H1 (cell line): ENCODE measurements around the gene HS6ST1. TPM values are rescaled to one million over a fixed set of nuclear protein-coding genes. Genes with fewer than 3 reads are reported as not detected.

ENCODE experiments used
- CTCF ChIA-PET: fragments of 300-600 bp; sonication (Branson Sonifier 250); formaldehyde crosslinking; loops from one replicate; lab custom pipeline; 2021; ENCODE audit not compliant: partially characterized antibody; lab: Charles Lee
- POLR2A ChIA-PET: fragments of 300-600 bp; sonication (Branson Sonifier 250); formaldehyde crosslinking; loops from one replicate; lab custom pipeline; 2021; ENCODE audit warnings: inconsistent platforms; ENCODE audit not compliant: partially characterized antibody; lab: Charles Lee
- DNase-seq, 2 experiments: peaks; one replicate each; pipeline versions ENCODE4 v3.0.0 to v3.0.0-alpha.2; 2010 to 2022; ENCODE audit warnings: low spot score in 2 of 2, low read depth in 1 of 2, mixed read lengths in 1 of 2
- FAIRE-seq: peaks from 2 replicates; lab custom pipeline; 2011; peaks lifted over from hg19 to GRCh38; lab: Jason Lieb, UNC
- H2AFZ ChIP-seq: 2 replicates; pipeline ENCODE4 v1.8.1; 2012; ENCODE audit warnings: low read length, inconsistent platforms
- H2AK5ac ChIP-seq: 2 replicates; pipeline ENCODE4 v1.6.1; 2013; ENCODE audit warnings: low read depth, low read length
- H2BK120ac ChIP-seq: replicated peaks from 2 replicates; pipeline ENCODE3; 2013; ENCODE audit warnings: low read depth, low read length, inconsistent platforms
- H2BK12ac ChIP-seq: 2 replicates; pipeline ENCODE4 v1.6.1; 2013; ENCODE audit warnings: low read depth, low read length
- H2BK15ac ChIP-seq: 2 replicates; pipeline ENCODE4 v1.6.1; 2013; ENCODE audit warnings: low read length
- H2BK20ac ChIP-seq: 2 replicates; pipeline ENCODE4 v1.6.1; 2013; ENCODE audit warnings: low read length
- H2BK5ac ChIP-seq: 2 replicates; pipeline ENCODE4 v1.6.1; 2013; ENCODE audit warnings: low read depth, low read length
- H3K14ac ChIP-seq: 2 replicates; pipeline ENCODE4 v1.6.1; 2013; ENCODE audit warnings: inconsistent platforms; ENCODE audit not compliant: insufficient read length
- H3K18ac ChIP-seq: 2 replicates; pipeline ENCODE4 v1.6.1; 2013; ENCODE audit warnings: low read length; ENCODE audit errors: extremely low read depth
- H3K23ac ChIP-seq: 2 replicates; pipeline ENCODE4 v1.6.1; 2013; ENCODE audit warnings: inconsistent platforms; ENCODE audit not compliant: insufficient read length
- H3K23me2 ChIP-seq: 2 replicates; pipeline ENCODE4 v1.6.1; 2013; ENCODE audit warnings: low read depth, low read length
- H3K27ac ChIP-seq: 2 replicates; pipeline ENCODE4 v1.6.1; 2011; ENCODE audit warnings: low read depth, low read length, inconsistent platforms
- H3K27me3 ChIP-seq, 4 experiments: replicated peaks in 1 of 4; 1 replicate in 1 of 4; 2 replicates in 3 of 4; pipeline versions ENCODE4 v1.6.1 to v1.8.1; 2011 to 2013; ENCODE audit warnings: low read length in 3 of 4, mild to moderate bottlenecking in 3 of 4, inconsistent platforms in 2 of 4, mixed read lengths in 2 of 4, moderate library complexity in 1 of 4; ENCODE audit not compliant: control insufficient read depth in 3 of 4, insufficient read depth in 3 of 4; ENCODE audit errors: extremely low read depth in 1 of 4
- H3K36me3 ChIP-seq, 4 experiments: 2 replicates each; pipeline versions ENCODE4 v1.6.1 to v1.8.1; 2011 to 2013; ENCODE audit warnings: mild to moderate bottlenecking in 4 of 4, low read length in 3 of 4, moderate library complexity in 2 of 4, control low read depth in 1 of 4, inconsistent platforms in 1 of 4; ENCODE audit not compliant: insufficient read depth in 4 of 4, control insufficient read depth in 2 of 4
- H3K4ac ChIP-seq: replicated peaks from 2 replicates; pipeline ENCODE3; 2013; ENCODE audit warnings: low read length, low read depth, mixed read lengths, inconsistent platforms; ENCODE audit not compliant: insufficient read length
- H3K4me1 ChIP-seq, 4 experiments: replicated peaks in 1 of 4; 1 replicate in 1 of 4; 2 replicates in 3 of 4; pipeline versions ENCODE4 v1.6.1 to v1.8.1; 2011 to 2013; ENCODE audit warnings: low read length in 3 of 4, inconsistent platforms in 2 of 4, mixed read lengths in 1 of 4; ENCODE audit not compliant: insufficient read depth in 4 of 4, control insufficient read depth in 3 of 4
- H3K4me2 ChIP-seq, 2 experiments: 2 replicates each; pipeline versions ENCODE4 v1.6.1 to v1.8.1; 2011 to 2013; ENCODE audit warnings: low read depth in 2 of 2, low read length in 2 of 2, control low read depth in 1 of 2, inconsistent platforms in 1 of 2, mild to moderate bottlenecking in 1 of 2; ENCODE audit not compliant: insufficient read depth in 1 of 2
- H3K4me3 ChIP-seq, 4 experiments: fragments of 200-600, 300-600 bp in 1 of 4; sonication (generic), shearing (Covaris generic), sonication (Bioruptor Twin) in 1 of 4; 2 replicates each; pipeline versions ENCODE4 v1.5.1 to v1.8.1; 2011 to 2016; ENCODE audit warnings: low read length in 4 of 4, low read depth in 3 of 4, control low read depth in 2 of 4, inconsistent platforms in 2 of 4, mild to moderate bottlenecking in 2 of 4, mixed read lengths in 1 of 4, moderate library complexity in 1 of 4; ENCODE audit not compliant: insufficient read depth in 2 of 4; ENCODE audit errors: extremely low read depth in 1 of 4
- H3K56ac ChIP-seq: replicated peaks from 2 replicates; pipeline ENCODE3; 2013; ENCODE audit warnings: low read depth, mild to moderate bottlenecking, mixed read lengths, low read length, inconsistent platforms; ENCODE audit not compliant: insufficient read length
- H3K79me1 ChIP-seq: 2 replicates; pipeline ENCODE4 v1.6.1; 2013; ENCODE audit warnings: low read depth, low read length, control low read depth
- H3K79me2 ChIP-seq, 2 experiments: 2 replicates each; pipeline versions ENCODE4 v1.6.1 to v1.8.1; 2012 to 2013; ENCODE audit warnings: low read length in 2 of 2, mild to moderate bottlenecking in 2 of 2, inconsistent platforms in 1 of 2; ENCODE audit not compliant: insufficient read depth in 2 of 2, control insufficient read depth in 1 of 2
- H3K9ac ChIP-seq, 4 experiments: replicated peaks in 1 of 4; 1 replicate in 1 of 4; 2 replicates in 3 of 4; pipeline versions ENCODE4 v1.6.1 to v1.8.1; 2011 to 2013; ENCODE audit warnings: low read depth in 3 of 4, low read length in 3 of 4, control low read depth in 2 of 4, mild to moderate bottlenecking in 2 of 4, moderate library complexity in 2 of 4, inconsistent platforms in 1 of 4; ENCODE audit errors: extremely low read depth in 1 of 4
- H3K9me3 ChIP-seq, 2 experiments: 2 replicates each; pipeline versions ENCODE4 v1.6.1 to v1.8.1; 2012 to 2013; ENCODE audit warnings: mild to moderate bottlenecking in 2 of 2, moderate library complexity in 2 of 2, control low read depth in 1 of 2, inconsistent platforms in 1 of 2, low read depth in 1 of 2, low read length in 1 of 2, mixed read lengths in 1 of 2; ENCODE audit not compliant: insufficient read depth in 2 of 2
- H4K20me1 ChIP-seq, 2 experiments: replicated peaks in 1 of 2; 2 replicates each; pipeline versions ENCODE3 to v1.8.1; 2011 to 2013; ENCODE audit warnings: inconsistent platforms in 2 of 2, low read length in 2 of 2, mild to moderate bottlenecking in 1 of 2; ENCODE audit not compliant: insufficient read depth in 2 of 2, control insufficient read depth in 1 of 2
- H4K5ac ChIP-seq: 2 replicates; pipeline ENCODE4 v1.6.1; 2013; ENCODE audit warnings: low read length, low read depth, mixed read lengths, inconsistent platforms; ENCODE audit not compliant: insufficient read length
- H4K8ac ChIP-seq: 2 replicates; pipeline ENCODE4 v1.8.0; 2013; ENCODE audit warnings: mild to moderate bottlenecking, moderate library complexity, low read length, inconsistent platforms; ENCODE audit not compliant: insufficient read depth; ENCODE audit errors: extremely low read depth
- H4K91ac ChIP-seq: replicated peaks from 2 replicates; pipeline ENCODE3; 2013; ENCODE audit warnings: low read length, mixed read lengths, inconsistent platforms; ENCODE audit not compliant: insufficient read length
- BRCA1 ChIP-seq: IDR thresholded peaks from 2 replicates; pipeline ENCODE4 v1.6.1; 2012; ENCODE audit warnings: low read depth, low read length, improper control_type of control experiment
- CEBPB ChIP-seq: IDR thresholded peaks from 2 replicates; pipeline ENCODE4 v1.6.1; 2012; ENCODE audit warnings: low read depth, low read length
- CTBP2 ChIP-seq: IDR thresholded peaks from 2 replicates; pipeline ENCODE4 v1.7.0; 2011; ENCODE audit warnings: borderline replicate concordance, mild to moderate bottlenecking, moderate library complexity, mixed read lengths, low read length; ENCODE audit not compliant: insufficient read depth, insufficient read length
- JUND ChIP-seq: IDR thresholded peaks from 2 replicates; pipeline ENCODE4 v1.6.1; 2011; ENCODE audit warnings: mild to moderate bottlenecking, improper control_type of control experiment, low read length
- KDM5A ChIP-seq: fragments of 200-600 bp; IDR thresholded peaks from 2 replicates; pipeline ENCODE4 v1.7.1; 2012; ENCODE audit warnings: mild to moderate bottlenecking, low read length, inconsistent platforms, mixed read lengths
- NRF1 ChIP-seq: IDR thresholded peaks from 2 replicates; pipeline ENCODE4 v1.6.1; 2011; ENCODE audit warnings: mild to moderate bottlenecking, low read depth, low read length, improper control_type of control experiment
- POLR2A ChIP-seq, 2 experiments: IDR thresholded peaks; 1 replicate in 1 of 2; 2 replicates in 1 of 2; pipeline ENCODE4 v1.6.1; 2011; ENCODE audit warnings: low read depth in 2 of 2, low read length in 2 of 2, mild to moderate bottlenecking in 2 of 2; ENCODE audit errors: control extremely low read depth in 1 of 2
- RXRA ChIP-seq: IDR thresholded peaks from 2 replicates; pipeline ENCODE4 v1.6.1; 2011; ENCODE audit warnings: low read depth, mild to moderate bottlenecking, low read length, moderate library complexity; ENCODE audit not compliant: insufficient read depth
- SRF ChIP-seq: IDR thresholded peaks from 2 replicates; pipeline ENCODE4 v1.6.1; 2011; ENCODE audit warnings: mild to moderate bottlenecking, low read depth, low read length, moderate library complexity
- TBP ChIP-seq: IDR thresholded peaks from 2 replicates; pipeline ENCODE4 v1.6.1; 2011; ENCODE audit warnings: low read depth, low read length, improper control_type of control experiment
- WGBS, 2 experiments: shearing (Covaris generic) in 1 of 2; methylation state at CpG; one replicate each; pipeline versions ENCODE4 v1.1.6 to v1.1.7; 2013 to 2015; ENCODE audit warnings: low lambda C conversion rate in 2 of 2, mixed read lengths in 2 of 2, inconsistent platforms in 1 of 2, low coverage in 1 of 2, missing lambda C conversion rate in 1 of 2; ENCODE audit not compliant: insufficient replicate concordance in 2 of 2, insufficient coverage in 1 of 2, insufficient read length in 1 of 2; ENCODE audit errors: extremely low coverage in 1 of 2, missing lambda C conversion rate in 1 of 2; 5-methylcytosine and 5-hydroxymethylcytosine counted together
- polyA plus RNA-seq, 7 experiments: library from polyadenylated mRNA; depleted of rRNA in 3 of 7; stranded (reverse) in 5 of 7; unstranded in 2 of 7; fragments of >200 nt in 5 of 7; fragments of 200-250 nt in 2 of 7; gene quantifications; 1 replicate in 5 of 7; 2 replicates in 1 of 7; 4 replicates in 1 of 7; pipeline versions ENCODE4 v1.2.1 to v1.2.3, GENCODE V29; 2011 to 2013; ENCODE audit warnings: missing spikeins in 2 of 7, mixed read lengths in 2 of 7
- total RNA-seq: library from RNA; stranded (reverse); fragmentation: NEBNext Ultra II Directional; extraction: Animal tissue kit (Norgen Biotek cat#: 25700); gene quantifications from 2 replicates; pipeline ENCODE4 v1.2.1, GENCODE V29; 2021
- TF ChIP-seq, protein P1 (sequence below): IDR thresholded peaks from 2 replicates; pipeline ENCODE4 v1.6.1; 2011; ENCODE audit warnings: low read length, improper control_type of control experiment
- TF ChIP-seq, protein P2 (sequence below): IDR thresholded peaks from 2 replicates; pipeline ENCODE4 v1.6.1; 2012; ENCODE audit warnings: inconsistent platforms

The HS6ST1 gene
- total and polyA plus RNA-seq, 2 of the 8 experiments (the other 6 are each of a cell fraction or from before 2014, with no cell fraction given) = 37.4 to 74.6 TPM

DNA sequence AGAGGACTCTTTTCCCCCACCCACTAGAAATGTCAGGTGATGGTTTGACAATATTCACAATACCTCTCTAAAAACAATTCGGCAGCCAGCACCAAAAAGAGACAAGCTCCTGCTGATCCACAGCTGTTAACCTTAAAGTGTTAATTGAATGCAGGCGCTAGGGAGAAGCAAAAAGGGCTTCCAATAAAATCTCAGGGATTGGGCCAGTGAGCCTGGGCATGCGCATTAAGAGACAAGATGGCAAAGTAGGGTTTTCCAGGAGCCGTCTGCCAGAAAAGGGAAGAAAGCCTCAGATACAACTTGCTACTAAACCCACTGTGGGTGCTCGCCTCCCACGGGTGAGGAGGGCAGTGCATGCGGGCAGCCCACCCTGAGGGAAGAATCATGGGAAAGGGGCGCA lies 98.8 kb downstream of the HS6ST1 start:
- no peak overlapping the region for H3K23ac ChIP-seq
- POLR2A ChIA-PET = no interaction called here
- H3K27me3 ChIP-seq = no peaks in the 10 kb centered on the region
- no peak overlapping the region for H2AFZ ChIP-seq
- TF ChIP-seq, protein P1, sequence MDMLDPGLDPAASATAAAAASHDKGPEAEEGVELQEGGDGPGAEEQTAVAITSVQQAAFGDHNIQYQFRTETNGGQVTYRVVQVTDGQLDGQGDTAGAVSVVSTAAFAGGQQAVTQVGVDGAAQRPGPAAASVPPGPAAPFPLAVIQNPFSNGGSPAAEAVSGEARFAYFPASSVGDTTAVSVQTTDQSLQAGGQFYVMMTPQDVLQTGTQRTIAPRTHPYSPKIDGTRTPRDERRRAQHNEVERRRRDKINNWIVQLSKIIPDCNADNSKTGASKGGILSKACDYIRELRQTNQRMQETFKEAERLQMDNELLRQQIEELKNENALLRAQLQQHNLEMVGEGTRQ = no peak
- no peak for TF ChIP-seq SRF
- no peak for TF ChIP-seq CTBP2
- TF ChIP-seq TBP = no peak
- no peak for TF ChIP-seq JUND
- TF ChIP-seq, protein P2, sequence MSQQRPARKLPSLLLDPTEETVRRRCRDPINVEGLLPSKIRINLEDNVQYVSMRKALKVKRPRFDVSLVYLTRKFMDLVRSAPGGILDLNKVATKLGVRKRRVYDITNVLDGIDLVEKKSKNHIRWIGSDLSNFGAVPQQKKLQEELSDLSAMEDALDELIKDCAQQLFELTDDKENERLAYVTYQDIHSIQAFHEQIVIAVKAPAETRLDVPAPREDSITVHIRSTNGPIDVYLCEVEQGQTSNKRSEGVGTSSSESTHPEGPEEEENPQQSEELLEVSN = no peak
- TF ChIP-seq NRF1 = no peak
- TF ChIP-seq POLR2A (IDR thresholded peaks at IDR 0.05; ENCODE audit: control extremely low read depth in 1 of 2, low read depth in 2 of 2, low read length in 2 of 2) = no peak
- TF ChIP-seq BRCA1 = no peak
- no peak for TF ChIP-seq KDM5A
- no peak for TF ChIP-seq RXRA
- no peak for TF ChIP-seq CEBPB
- H4K91ac ChIP-seq = no peak overlapping the region
- no peaks in the 10 kb centered on the region for H3K9me3 ChIP-seq
- FAIRE-seq (no peak), DNase-seq (no peak)
- no peak overlapping the region for H4K5ac ChIP-seq
- no peak overlapping the region for H3K27ac ChIP-seq
- H3K9ac ChIP-seq = no peak overlapping the region
- no peak overlapping the region for H4K8ac ChIP-seq
- H3K23me2 ChIP-seq = no peaks in the 10 kb centered on the region
- no peak overlapping the region for H3K14ac ChIP-seq
- no peak overlapping the region for H3K56ac ChIP-seq
- WGBS, 2 experiments = 90% methylated on average over 8 of the region's 8 CpGs; no CpG with 5 or more reads in 1 of the 2 experiments
- no peaks in the 10 kb centered on the region for H3K79me2 ChIP-seq
- no peak overlapping the region for H2BK15ac ChIP-seq
- no peaks in the 10 kb centered on the region for H3K36me3 ChIP-seq
- no peaks in the 10 kb centered on the region for H3K4me1 ChIP-seq
- CTCF ChIA-PET = interaction anchor here (0.6 kb wide), 1 partner anchor 178 kb away, joined by 5 read pairs; no protein-coding TSS in a partner anchor
- H3K4me2 ChIP-seq = no peak overlapping the region
- no peak overlapping the region for H2BK20ac ChIP-seq
- no peak overlapping the region for H3K18ac ChIP-seq
- no peak overlapping the region for H2BK5ac ChIP-seq
- no peak overlapping the region for H2BK12ac ChIP-seq
- no peak overlapping the region for H3K4me3 ChIP-seq
- no peaks in the 10 kb centered on the region for H3K79me1 ChIP-seq
- H2BK120ac ChIP-seq = no peak overlapping the region
- H3K4ac ChIP-seq = no peak overlapping the region
- no peak overlapping the region for H2AK5ac ChIP-seq
- no peaks in the 10 kb centered on the region for H4K20me1 ChIP-seq
